Sigmoid colon (tissue), 3 donors: ENCODE measurements around the gene TCEANC.

Experiments used
- CTCF ChIP-seq, 4 experiments: fragments of 450-650 bp in 3 of 4; fragments of 200-600 bp in 1 of 4; IDR thresholded peaks; one replicate each; pipeline ENCODE4 v1.5.1; 2016 to 2019; ENCODE audit warnings: antibody characterized with exemption in 4 of 4, mild to moderate bottlenecking in 3 of 4, moderate library complexity in 2 of 4
- POLR2A ChIP-seq, 2 donors: fragments of 450-650 bp; IDR thresholded peaks; one replicate each; pipeline ENCODE4 v1.6.1; 2016; ENCODE audit warnings: antibody characterized with exemption in 2 of 2, mild to moderate bottlenecking in 2 of 2, moderate library complexity in 2 of 2

DNA sequence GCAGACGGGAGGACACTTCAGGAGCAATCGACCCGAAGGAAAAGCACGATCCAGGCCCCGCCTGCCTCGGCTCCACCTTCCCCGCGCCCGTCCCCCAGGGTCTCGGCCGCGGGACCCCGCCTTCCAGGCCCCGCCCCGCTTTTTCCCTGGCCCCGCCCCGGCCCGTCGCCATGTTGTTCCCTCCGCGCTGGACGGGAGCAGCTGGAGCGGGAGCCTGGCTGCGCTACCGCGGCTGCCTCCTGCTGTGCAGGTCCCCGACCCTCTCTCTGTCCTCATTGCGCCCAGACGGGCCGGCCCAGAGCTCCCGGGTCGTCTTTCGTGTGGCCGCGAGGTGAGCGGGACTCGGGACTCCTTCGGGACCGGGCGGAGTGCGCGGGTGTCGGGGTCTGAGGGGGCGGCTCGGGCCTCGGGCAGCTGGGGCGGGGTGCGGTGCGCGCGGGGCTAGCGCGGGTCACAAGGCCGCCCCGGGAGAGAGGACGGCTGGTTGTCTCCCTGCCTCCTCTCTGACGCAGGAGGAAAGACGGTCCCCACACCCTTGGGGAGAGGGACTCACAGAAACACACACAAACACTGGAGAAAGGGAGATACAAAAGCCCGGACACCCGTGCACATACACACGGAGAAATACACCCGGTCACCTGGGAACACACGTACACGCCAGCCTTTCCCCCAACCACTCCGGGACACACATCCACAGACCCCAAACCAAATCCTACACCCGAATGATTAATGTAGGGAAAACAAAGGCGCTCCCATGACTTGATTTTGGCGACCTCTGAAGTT, 36.2 kb downstream of the TCEANC start, which contains the start of gene RAB9A:
- TF ChIP-seq POLR2A (IDR thresholded peaks at IDR 0.05) (peak; percentile 85 to 87), CTCF (IDR thresholded peaks at IDR 0.05) (no peak)
